ENCODE data around the gene ADNP. TPM values are rescaled to one million over a fixed set of nuclear protein-coding genes. Genes with fewer than 3 reads are reported as not detected.
A peak's percentile ranks its signal among the peaks of the same experiment; 100 is the strongest.

The ADNP gene
- total and polyA plus RNA-seq, 2 of the 13 experiments (the other 11 are each of a cell fraction or from before 2014, with no cell fraction given): 21.0 to 21.5 TPM

DNA sequence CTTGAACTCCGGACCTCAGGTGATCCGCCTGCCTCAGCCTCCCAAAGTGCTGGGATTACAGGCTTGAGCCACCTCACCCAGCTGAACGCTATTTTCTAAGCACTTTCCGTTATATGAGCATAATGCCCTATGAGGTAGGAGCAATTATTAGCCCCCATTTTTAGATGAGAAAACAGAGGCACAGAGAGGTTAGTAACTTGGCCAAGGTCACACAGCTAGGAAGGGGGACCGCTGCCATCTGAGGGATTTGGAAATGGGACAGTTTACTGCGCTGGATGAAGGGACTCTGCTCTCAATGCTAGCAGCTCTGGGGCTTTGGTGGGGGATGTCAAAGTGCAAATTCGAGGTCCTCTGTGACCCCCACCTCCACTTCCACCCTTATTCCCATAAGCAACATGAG lies 73.9 kb downstream of the ADNP start:
- ChIA-PET POLR2A (interaction anchor here (1.2 kb wide), 1 partner anchor 8 kb away, joined by 4 read pairs; no protein-coding TSS in a partner anchor), CTCF (ENCODE audit: low intra/inter-chr PET ratio, low total read pairs) (no interaction called here)
- no TSS peak for BruUV-seq (replicated peaks)
- FAIRE-seq: no peak
- TF ChIP-seq E2F1 (CRISPR knock-in tag; IDR thresholded peaks at IDR 0.05) (no peak), ZNF768 (CRISPR knock-in tag; IDR thresholded peaks at IDR 0.05) (peak; percentile 94), ZMYM3 (CRISPR knock-in tag; IDR thresholded peaks at IDR 0.05) (peak; percentile 53; the same call in 1 of the 2 replicates)
- no peaks in the 10 kb centered on the region for H3K36me3 ChIP-seq (replicated peaks in 1 of 2; ENCODE audit: control insufficient read depth in 1 of 2, insufficient read depth in 2 of 2, low read length in 2 of 2)
- peaks cover 33% of the 10 kb centered on the region for H3K4me1 ChIP-seq (ENCODE audit: insufficient read depth, low read length)
- H3K4me2 ChIP-seq (ENCODE audit: low read depth, low read length): no peak overlapping the region
- no peak overlapping the region for H3K27ac ChIP-seq (ENCODE audit: extremely low read length, insufficient read depth, low read length)
- H3K79me2 ChIP-seq (ENCODE audit: insufficient read depth, low read length): no peaks in the 10 kb centered on the region
- WGBS (ENCODE audit: low lambda C conversion rate): 77% methylated on average over 7 of the region's 7 CpGs
- no peak overlapping the region for H3K9ac ChIP-seq (ENCODE audit: insufficient read depth, low read depth, low read length)
- in situ Hi-C loops (cut with HindIII; ENCODE audit: extremely low pct_ligation_motif_present, low pct_unique_long_range_greater_than_20kb) (no loop called here), intact Hi-C loops (cut with micrococcal nuclease; ENCODE audit: unreplicated experiment) (loop anchor here (2.0 to 5.0 kb wide), 2 partner anchors 37 to 70 kb away; no protein-coding TSS in a partner anchor)
- H4K20me1 ChIP-seq (ENCODE audit: insufficient read depth, low read length): no peaks in the 10 kb centered on the region; the same call in 1 of the 2 replicates
- H3K9me3 ChIP-seq (ENCODE audit: low read length): no peaks in the 10 kb centered on the region
- H3K27me3 ChIP-seq (ENCODE audit: control insufficient read depth in 1 of 2, insufficient read depth in 2 of 2, low read length in 2 of 2): no peaks in the 10 kb centered on the region; a peak in 1 of 5 replicates
- DNase-seq (ENCODE audit: low spot score): no peak
- no peak overlapping the region for H2AFZ ChIP-seq (ENCODE audit: low read length)
- H3K4me3 ChIP-seq (replicated peaks in 1 of 3; ENCODE audit: insufficient read depth in 1 of 3, low read depth in 2 of 3, low read length in 3 of 3): no peak overlapping the region
- ATAC-seq: no peak

GRCh38 chr20:50856475-50857041 lies 74.7 kb downstream of the ADNP start:
- in situ Hi-C loops (cut with HindIII; ENCODE audit: extremely low pct_ligation_motif_present, low pct_unique_long_range_greater_than_20kb): no loop called here
- no TSS peak for BruUV-seq (replicated peaks)
- DNase-seq (ENCODE audit: low spot score): no peak
- POLR2A ChIA-PET: interaction anchor here (0.6 to 1.4 kb wide), 6 partner anchors 9 to 102 kb away, joined by 3 to 7 read pairs (median 4); partner anchors contain the start of genes DPM1 and MOCS3
- H3K27ac ChIP-seq (ENCODE audit: extremely low read length, insufficient read depth, low read length): no peak overlapping the region
- WGBS (ENCODE audit: low lambda C conversion rate): 27% methylated on average over 5 of the region's 5 CpGs
- CTCF ChIA-PET (ENCODE audit: low intra/inter-chr PET ratio, low total read pairs): no interaction called here
- no peak overlapping the region for H3K9ac ChIP-seq (ENCODE audit: insufficient read depth, low read depth, low read length)
- peaks cover 41% of the 10 kb centered on the region for H3K4me1 ChIP-seq (ENCODE audit: insufficient read depth, low read length)
- no peaks in the 10 kb centered on the region for H3K79me2 ChIP-seq (ENCODE audit: insufficient read depth, low read length)
- peak; percentile 61 for ATAC-seq
- peak overlapping the region in 1 of 3 experiments; percentile 39; a peak in 1 of 6 replicates for H3K4me3 ChIP-seq (replicated peaks in 1 of 3; ENCODE audit: insufficient read depth in 1 of 3, low read depth in 2 of 3, low read length in 3 of 3)
- H4K20me1 ChIP-seq (ENCODE audit: insufficient read depth, low read length): no peaks in the 10 kb centered on the region; the same call in 1 of the 2 replicates
- H2AFZ ChIP-seq (ENCODE audit: low read length): no peak overlapping the region
- no peaks in the 10 kb centered on the region for H3K36me3 ChIP-seq (replicated peaks in 1 of 2; ENCODE audit: control insufficient read depth in 1 of 2, insufficient read depth in 2 of 2, low read length in 2 of 2)
- H3K27me3 ChIP-seq (ENCODE audit: control insufficient read depth in 1 of 2, insufficient read depth in 2 of 2, low read length in 2 of 2): no peaks in the 10 kb centered on the region; a peak in 1 of 5 replicates
- peak; percentile 48 for FAIRE-seq
- no peaks in the 10 kb centered on the region for H3K9me3 ChIP-seq (ENCODE audit: low read length)
- intact Hi-C loops (cut with micrococcal nuclease; ENCODE audit: unreplicated experiment): loop anchor here (2.0 to 5.0 kb wide), 2 partner anchors 38 to 71 kb away; no protein-coding TSS in a partner anchor
- H3K4me2 ChIP-seq (ENCODE audit: low read depth, low read length): peak overlapping the region; percentile 61
- TF ChIP-seq ZNF280B (CRISPR knock-in tag; IDR thresholded peaks at IDR 0.05; ENCODE audit: borderline replicate concordance): no peak
- 0 out of 2 replicates have a peak, but pooled peaks have one; percentile 18 for TF ChIP-seq ZNF687 (CRISPR knock-in tag; IDR thresholded peaks at IDR 0.05)
- TF ChIP-seq KDM2A (CRISPR knock-in tag; IDR thresholded peaks at IDR 0.05; ENCODE audit: borderline replicate concordance, low read depth): no peak
- TF ChIP-seq ZMYM2 (CRISPR knock-in tag; IDR thresholded peaks at IDR 0.05): no peak
- TF ChIP-seq RBFOX2 (IDR thresholded peaks at IDR 0.05; ENCODE audit: low read depth, low read length): no peak
- no peak for TF ChIP-seq ATF3 (CRISPR knock-in tag; IDR thresholded peaks at IDR 0.05)

Measured in HepG2 (cell line).